MM.1S (cell line): ENCODE results near the gene SLC39A8.

Experiments
- CTCF ChIP-seq: fragments of 300-600 bp; sonication (generic); IDR thresholded peaks from 2 replicates; pipeline ENCODE4 v1.5.1; 2016; ENCODE audit warnings: antibody characterized with exemption, low read length, mixed read lengths
- EZH2 ChIP-seq: fragments of 300-600 bp; sonication (generic); optimal IDR thresholded peaks from 2 replicates; pipeline ENCODE3; 2017; ENCODE audit warnings: low read depth, mild to moderate bottlenecking, antibody characterized with exemption, low read length, mixed read lengths

GRCh38 chr4:102246416-102246815, 98.9 kb downstream of the SLC39A8 start:
- no peak for TF ChIP-seq CTCF
- no peak for TF ChIP-seq EZH2
